SKM-1 (cell line): Measurements from ENCODE around the gene STAU1.
"Not testable (repeated sequence)": the region's sequence is repeated elsewhere in the genome, so short reads cannot be mapped to it uniquely, and the experiment has no call there.

ENCODE experiments used
- DNase-seq: peaks from one replicate; lab custom pipeline; 2025; ENCODE audit not compliant: unreplicated experiment; lab: John Stamatoyannopoulos, UW

Gene STAU1, protein sequence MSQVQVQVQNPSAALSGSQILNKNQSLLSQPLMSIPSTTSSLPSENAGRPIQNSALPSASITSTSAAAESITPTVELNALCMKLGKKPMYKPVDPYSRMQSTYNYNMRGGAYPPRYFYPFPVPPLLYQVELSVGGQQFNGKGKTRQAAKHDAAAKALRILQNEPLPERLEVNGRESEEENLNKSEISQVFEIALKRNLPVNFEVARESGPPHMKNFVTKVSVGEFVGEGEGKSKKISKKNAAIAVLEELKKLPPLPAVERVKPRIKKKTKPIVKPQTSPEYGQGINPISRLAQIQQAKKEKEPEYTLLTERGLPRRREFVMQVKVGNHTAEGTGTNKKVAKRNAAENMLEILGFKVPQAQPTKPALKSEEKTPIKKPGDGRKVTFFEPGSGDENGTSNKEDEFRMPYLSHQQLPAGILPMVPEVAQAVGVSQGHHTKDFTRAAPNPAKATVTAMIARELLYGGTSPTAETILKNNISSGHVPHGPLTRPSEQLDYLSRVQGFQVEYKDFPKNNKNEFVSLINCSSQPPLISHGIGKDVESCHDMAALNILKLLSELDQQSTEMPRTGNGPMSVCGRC

GRCh38 chr20:49187851-49188641 is at the start of gene STAU1:
TSS of gene STAU1 (minus strand) at chr20:49188334. CDS start at chr20:49166201, 22,133 bp downstream.
- DNase-seq: peak; percentile 84

DNA sequence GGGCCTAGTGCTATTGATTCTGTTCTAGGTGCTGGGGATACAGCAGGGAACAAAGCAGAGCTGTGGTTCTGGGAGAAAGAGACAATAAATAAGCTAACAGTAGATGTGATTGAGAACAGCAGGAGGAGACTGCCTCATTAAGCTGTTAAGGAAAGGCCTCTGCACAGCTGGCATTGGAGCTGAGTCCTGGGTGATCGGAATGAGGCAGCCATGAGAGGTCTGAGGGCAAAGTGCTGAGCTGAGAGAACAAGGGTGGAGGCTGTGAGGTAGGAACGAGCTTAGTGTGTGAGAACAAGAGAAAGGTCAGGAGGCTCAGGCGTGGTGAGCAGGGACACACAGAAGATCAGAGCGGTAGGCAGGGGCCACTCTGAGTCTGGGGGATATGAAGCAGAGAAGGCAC is 49.4 kb upstream of the STAU1 start:
- DNase-seq: no peak

- DNase-seq: no peak
Measured at GRCh38 chr20:49236301-49236700, 48.2 kb upstream of the STAU1 start.

DNA sequence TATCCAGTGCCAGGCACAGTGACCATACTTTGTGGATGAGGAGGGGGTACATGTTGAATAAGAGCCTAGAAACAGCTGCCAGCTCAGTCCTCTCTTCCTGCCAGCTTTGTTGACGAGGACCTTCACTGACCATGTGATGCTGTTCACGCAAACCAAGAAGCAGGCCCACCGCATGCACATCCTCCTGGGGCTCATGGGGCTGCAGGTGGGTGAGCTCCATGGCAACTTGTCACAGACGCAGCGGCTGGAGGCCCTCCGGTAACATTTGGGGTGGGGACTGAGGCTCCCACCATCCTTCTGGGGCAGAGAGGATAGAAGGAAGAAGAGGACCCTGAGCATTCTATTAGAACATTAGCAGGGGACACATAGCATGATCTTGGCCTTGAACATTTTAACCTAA is 46.7 kb upstream of the STAU1 start:
- no peak for DNase-seq

DNA sequence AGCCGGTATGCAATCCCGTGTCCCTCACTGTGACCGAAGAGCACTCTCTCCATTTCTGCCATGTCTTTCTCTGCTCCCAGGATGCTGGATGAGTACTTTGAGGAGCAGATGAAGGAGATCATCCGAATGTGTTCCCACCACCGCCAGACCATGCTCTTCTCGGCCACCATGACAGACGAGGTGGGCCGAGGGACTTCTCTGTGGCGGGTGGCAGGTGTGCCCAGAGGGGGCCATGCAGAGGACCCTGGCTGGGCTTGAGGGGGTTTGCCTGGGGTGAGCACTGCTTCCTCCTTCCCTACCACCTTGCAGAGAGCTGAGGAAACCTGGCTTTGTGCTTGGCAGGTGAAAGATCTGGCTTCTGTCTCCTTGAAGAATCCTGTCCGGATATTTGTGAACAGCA is 45.1 kb upstream of the STAU1 start:
- no peak for DNase-seq

- no peak for DNase-seq
Measured at GRCh38 chr20:49231471-49231870, 43.3 kb upstream of the STAU1 start.

GRCh38 chr20:49230561-49231133 is 42.5 kb upstream of the STAU1 start:
- DNase-seq: peak; percentile 80

DNA sequence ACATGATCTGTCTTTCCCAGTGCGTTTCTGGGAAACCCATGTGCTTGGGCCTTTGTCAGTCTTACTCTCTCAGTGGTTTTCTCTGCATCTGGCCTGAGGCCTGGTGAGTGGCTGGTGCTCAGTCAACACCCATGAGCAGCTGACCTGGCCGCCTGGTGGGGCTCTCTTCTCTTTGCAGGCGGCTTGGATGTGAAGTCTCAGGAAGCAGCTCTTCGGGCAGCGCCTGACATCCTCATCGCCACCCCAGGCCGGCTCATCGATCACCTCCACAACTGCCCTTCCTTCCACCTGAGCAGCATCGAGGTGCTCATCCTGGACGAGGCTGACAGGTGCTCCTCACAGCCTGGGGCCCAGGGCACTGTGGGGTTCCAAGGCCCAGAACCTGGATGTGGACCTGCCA is 41.9 kb upstream of the STAU1 start:
- no peak for DNase-seq

DNA sequence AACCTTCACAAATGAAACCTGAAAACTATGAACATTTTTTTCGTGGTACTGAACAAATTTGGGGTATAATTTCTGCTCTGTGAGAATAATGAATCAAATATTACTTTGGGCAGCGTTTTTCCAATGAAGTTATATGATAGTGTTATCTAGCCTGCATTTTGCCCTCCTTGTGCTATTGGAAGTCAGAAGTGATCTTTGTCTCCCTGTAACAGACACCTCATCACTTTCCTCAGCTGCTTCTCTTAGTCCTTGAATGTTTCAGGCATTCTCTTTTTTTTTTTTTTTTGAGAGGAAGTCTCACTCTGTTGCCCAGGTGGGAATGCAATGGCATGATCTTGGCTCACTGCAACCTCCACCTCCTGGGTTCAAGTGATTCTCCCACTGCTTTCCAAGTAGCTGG is 41.2 kb upstream of the STAU1 start:
- DNase-seq: no peak

DNA sequence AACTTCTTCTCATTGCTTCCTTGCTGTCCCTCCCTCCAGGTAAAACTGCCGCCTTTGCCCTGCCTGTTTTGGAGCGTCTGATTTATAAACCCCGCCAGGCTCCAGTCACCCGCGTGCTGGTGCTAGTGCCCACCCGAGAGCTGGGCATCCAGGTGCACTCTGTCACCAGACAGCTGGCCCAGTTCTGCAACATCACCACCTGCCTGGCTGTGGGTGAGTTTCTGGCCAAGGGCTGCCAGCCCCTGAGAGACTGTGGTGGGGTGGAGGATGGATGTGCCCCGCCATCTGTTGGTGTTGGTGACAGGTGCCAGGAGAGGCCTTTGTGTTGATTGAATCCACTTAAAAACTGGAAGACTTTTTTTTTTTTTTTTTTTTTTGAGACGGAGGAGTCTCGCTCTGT is 40.5 kb upstream of the STAU1 start:
- no peak for DNase-seq

- no peak for DNase-seq
Measured at GRCh38 chr20:49225896-49226295, 37.8 kb upstream of the STAU1 start.

- DNase-seq: no peak
Measured at GRCh38 chr20:49219924-49220831, 32.0 kb upstream of the STAU1 start.

DNA sequence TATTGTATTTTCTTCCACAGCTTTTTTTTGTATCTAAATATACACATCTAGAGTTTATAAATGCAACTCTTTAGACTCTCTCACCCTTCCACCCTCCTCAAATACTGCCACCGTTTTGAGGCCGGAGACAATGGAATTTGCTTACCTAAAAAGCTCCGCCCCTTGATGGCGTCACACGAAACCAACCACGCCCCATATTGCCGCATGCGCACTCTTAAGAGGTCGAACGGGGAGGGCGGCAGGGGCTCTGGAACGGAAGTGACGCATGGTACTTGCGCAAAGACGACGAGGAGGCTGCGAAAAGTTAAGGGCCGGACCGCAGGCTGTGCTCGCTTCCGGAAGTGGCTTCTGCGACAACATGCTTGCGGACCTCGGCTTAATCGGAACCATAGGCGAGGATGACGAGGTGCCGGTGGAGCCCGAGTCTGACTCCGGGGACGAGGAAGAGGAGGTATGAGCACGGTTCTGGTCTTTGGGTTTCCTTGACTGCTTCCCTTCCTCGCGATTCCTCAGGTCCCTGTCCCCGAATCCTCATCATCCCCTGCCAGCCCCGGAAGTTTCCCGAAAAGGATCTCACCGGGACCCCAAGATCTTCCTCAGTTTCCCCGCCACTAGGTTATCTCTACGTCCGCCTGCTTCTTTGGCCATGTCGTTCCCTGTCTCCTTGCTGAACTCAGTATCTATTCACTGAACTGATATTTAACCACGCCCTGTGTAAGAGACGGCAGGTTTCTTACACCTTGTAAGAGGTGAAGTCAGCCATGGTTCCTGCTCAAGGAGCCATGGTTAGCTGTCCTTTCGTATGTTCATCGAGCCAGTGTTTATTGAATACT is 31.2 kb upstream of the STAU1 start, which contains the start of gene DDX27:
DDX27 (plus strand) TSS at position 326 of the 833 bp plus-strand sequence; CDS start at position 359, 33 bp downstream.
- peak; percentile 98 for DNase-seq

DNA sequence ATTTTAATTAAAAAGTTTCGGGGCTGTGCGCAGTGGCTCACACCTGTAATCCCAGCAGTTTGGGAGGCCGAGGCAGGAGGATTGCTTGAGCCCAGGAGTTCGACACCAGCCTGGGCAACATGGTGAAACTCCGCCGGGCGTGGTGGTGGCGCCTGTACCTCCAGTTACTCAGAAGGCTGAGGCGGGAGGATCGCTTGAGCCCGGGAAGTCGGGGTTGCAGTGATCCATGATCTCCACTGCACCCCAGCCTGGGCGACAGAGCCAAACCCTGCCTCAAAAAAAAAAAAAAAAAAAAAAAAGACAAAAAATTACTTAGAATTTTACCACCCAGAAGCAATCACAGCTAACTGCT is 30.6 kb upstream of the STAU1 start:
- DNase-seq: not testable (repeated sequence)

GRCh38 chr20:49216991-49217578 is 29.0 kb upstream of the STAU1 start:
- DNase-seq: peak; percentile 87

GRCh38 chr20:49215232-49215631 is 27.1 kb upstream of the STAU1 start:
- DNase-seq: no peak

DNA sequence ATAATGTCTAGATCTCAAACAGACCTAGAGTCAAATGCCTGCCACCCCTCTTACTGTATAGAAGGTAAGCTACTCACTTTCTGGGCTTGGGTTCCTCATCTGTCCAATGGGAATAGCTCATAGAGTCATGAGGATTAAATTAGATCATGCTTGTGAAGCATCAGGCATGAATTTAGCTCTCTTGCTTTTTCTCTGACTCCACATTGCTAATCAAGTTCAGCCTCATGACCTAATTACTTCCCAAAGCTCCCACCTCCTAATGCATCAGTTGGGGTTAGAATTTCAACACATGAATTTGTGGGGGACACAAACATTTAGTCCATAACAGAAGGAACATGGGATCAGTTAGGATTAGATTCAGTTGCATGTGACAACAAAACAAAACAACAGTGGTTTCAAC is 26.4 kb upstream of the STAU1 start:
- DNase-seq: no peak

DNA sequence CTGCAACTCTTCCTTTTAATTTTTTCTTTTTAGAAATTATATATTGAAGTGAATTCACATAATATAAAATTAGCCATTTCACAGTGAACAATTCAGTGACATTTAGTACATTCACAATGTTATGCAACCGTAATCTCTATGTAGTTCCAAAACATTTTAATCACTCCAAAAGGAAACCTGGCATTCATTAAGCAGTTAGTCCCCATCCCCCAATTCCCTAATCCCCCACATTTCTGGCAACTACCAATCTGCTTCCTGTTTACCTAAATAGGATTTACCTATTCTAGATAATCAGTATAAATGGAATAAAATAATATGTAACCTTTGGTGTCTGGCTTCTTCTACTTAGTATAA is 22.6 kb upstream of the STAU1 start:
- DNase-seq: no peak

DNA sequence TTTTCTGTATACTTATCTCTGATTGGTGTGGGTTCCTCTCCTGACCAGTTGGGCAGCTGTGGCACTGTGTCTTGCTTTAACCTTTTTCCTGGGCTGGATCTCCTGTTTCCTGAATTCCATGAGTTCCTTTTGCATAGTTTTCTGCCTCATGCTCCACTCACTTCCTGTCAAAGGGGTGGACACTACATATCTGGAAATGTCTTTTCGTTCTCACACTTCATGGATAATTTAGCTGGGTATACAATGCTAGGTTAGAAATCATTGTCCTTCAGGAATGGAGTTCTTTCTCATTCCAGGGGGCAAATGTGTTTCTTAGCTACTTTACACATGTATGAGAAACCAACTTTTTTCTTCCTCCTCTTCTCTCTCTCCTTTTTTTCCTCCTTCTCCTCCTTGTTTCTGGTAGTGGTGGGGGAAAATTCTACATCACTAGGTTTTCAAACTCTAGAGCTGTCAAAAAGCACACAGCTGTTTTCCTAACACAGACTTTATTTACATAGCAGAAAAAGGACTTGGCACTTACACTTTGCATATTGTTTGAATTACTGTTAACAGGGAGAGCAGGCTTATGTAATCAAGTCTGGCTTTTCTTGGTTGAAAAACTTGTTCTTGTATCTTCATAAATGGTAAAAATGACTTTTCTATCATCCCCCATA is 22.1 kb upstream of the STAU1 start:
- DNase-seq: no peak
